GM12878 (cell line): ENCODE data around the gene GTPBP1. TPM values are rescaled to one million over a fixed set of nuclear protein-coding genes. Genes with fewer than 3 reads are reported as not detected.

Experiments
- ATAC-seq: fragments of 200-7000 bp; cut with Tn5 transposase; 3 replicates; pipeline ENCODE4 v1.9.1; 2020; ENCODE audit warnings: mild to moderate bottlenecking, moderate library complexity
- BruUV-seq: library from RNA; stranded (reverse); fragments of 400-500 nt; replicated peaks from 2 replicates; lab custom pipeline; 2021; lab: Mats Ljungman, UMichigan
- CTCF ChIA-PET: fragments of 300-600 bp; sonication (Branson Sonifier 250); formaldehyde crosslinking; extraction: SDS; loops from one replicate; lab custom pipeline; 2021; ENCODE audit warnings: inconsistent platforms; lab: Yijun Ruan, JAX
- POLR2A ChIA-PET: fragments of 350-600 bp; formaldehyde crosslinking; extraction: SDS; loops from one replicate; lab custom pipeline; 2021; ENCODE audit warnings: inconsistent platforms; lab: Charles Lee
- RAD21 ChIA-PET: fragments of 300-600 bp; sonication (Branson Sonifier 250); formaldehyde crosslinking; loops from one replicate; lab custom pipeline; 2023; ENCODE audit warnings: antibody characterized with exemption; ENCODE audit not compliant: unreplicated experiment; lab: Charles Lee
- SMC1A ChIA-PET: fragments of 300-600 bp; sonication (Branson Sonifier 250); formaldehyde crosslinking; loops from one replicate; lab custom pipeline; 2023; ENCODE audit not compliant: unreplicated experiment, uncharacterized antibody; lab: Charles Lee
- DNase-seq: peaks from one replicate; pipeline ENCODE4 v3.0.0-alpha.2; 2011; ENCODE audit warnings: low read depth, low spot score
- FAIRE-seq: peaks from 3 replicates; lab custom pipeline; 2011; peaks lifted over from hg19 to GRCh38; lab: Jason Lieb, UNC
- H2AFZ ChIP-seq: 2 replicates; pipeline ENCODE4 v1.6.0; 2011; ENCODE audit warnings: low read depth, low read length, control low read depth; ENCODE audit not compliant: control insufficient read depth
- H3K27ac ChIP-seq: 2 replicates; pipeline ENCODE4 v1.5.1; 2011; ENCODE audit warnings: control low read depth; ENCODE audit not compliant: control insufficient read depth, insufficient read depth
- H3K27me3 ChIP-seq, 2 experiments: replicated peaks in 1 of 2; 2 replicates each; pipeline versions ENCODE4 v1.6.0 to v1.6.1; 2011; ENCODE audit warnings: low read length in 1 of 2; ENCODE audit not compliant: control insufficient read depth in 2 of 2, insufficient read depth in 2 of 2
- H3K36me3 ChIP-seq, 2 experiments: 2 replicates each; pipeline ENCODE4 v1.5.1; 2011; ENCODE audit warnings: low read length in 1 of 2; ENCODE audit not compliant: control insufficient read depth in 2 of 2, insufficient read depth in 2 of 2
- H3K4me1 ChIP-seq: 2 replicates; pipeline ENCODE4 v1.6.1; 2011; ENCODE audit warnings: mild to moderate bottlenecking, low read length, moderate library complexity, mixed read lengths; ENCODE audit not compliant: control insufficient read depth, insufficient read depth
- H3K4me2 ChIP-seq: 2 replicates; pipeline ENCODE4 v1.6.0; 2011; ENCODE audit warnings: control low read depth; ENCODE audit not compliant: control insufficient read depth, insufficient read depth
- H3K4me3 ChIP-seq: fragments of 200-600 bp; sonication (generic); 2 replicates; pipeline ENCODE4 v1.5.1; 2016
- H3K79me2 ChIP-seq: 2 replicates; pipeline ENCODE4 v1.6.0; 2011; ENCODE audit warnings: low read length; ENCODE audit not compliant: control insufficient read depth, insufficient read depth
- H3K9ac ChIP-seq: 2 replicates; pipeline ENCODE4 v1.8.0; 2011; ENCODE audit warnings: low read length, control low read depth, mixed read lengths; ENCODE audit not compliant: control insufficient read depth, insufficient read depth
- H3K9me3 ChIP-seq: replicated peaks from 3 replicates; pipeline ENCODE4 v1.5.1; 2011; ENCODE audit warnings: mild to moderate bottlenecking, low read length; ENCODE audit not compliant: control insufficient read depth, insufficient read depth
- H4K20me1 ChIP-seq: 2 replicates; pipeline ENCODE4 v1.6.0; 2011; ENCODE audit not compliant: control insufficient read depth, insufficient read depth
- BHLHE40 ChIP-seq, 2 experiments: fragments of 450-650 bp in 1 of 2; IDR thresholded peaks; 2 replicates each; pipeline ENCODE4 v1.6.1; 2011 to 2017; ENCODE audit warnings: low read depth in 2 of 2, borderline replicate concordance in 1 of 2, improper control_type of control experiment in 1 of 2, low read length in 1 of 2, mild to moderate bottlenecking in 1 of 2
- CUX1 ChIP-seq: IDR thresholded peaks from 2 replicates; pipeline ENCODE4 v1.6.1; 2012; ENCODE audit warnings: improper control_type of control experiment, low read depth, low read length; ENCODE audit not compliant: insufficient replicate concordance
- ETV6 ChIP-seq, 2 experiments: fragments of 450-650 bp in 1 of 2; IDR thresholded peaks in 1 of 2; conservative IDR thresholded peaks in 1 of 2; 2 replicates each; pipeline ENCODE4 v1.6.1; 2014; ENCODE audit warnings: antibody characterized with exemption in 1 of 2, borderline replicate concordance in 1 of 2, low read depth in 1 of 2, mild to moderate bottlenecking in 1 of 2, moderate library complexity in 1 of 2
- GATAD2B ChIP-seq: fragments of 450-650 bp; conservative IDR thresholded peaks from 2 replicates; pipeline ENCODE4 v1.6.1; 2017; ENCODE audit warnings: low read depth, mild to moderate bottlenecking, moderate library complexity
- HDAC6 ChIP-seq: fragments of 200-600 bp; sonication (generic); IDR thresholded peaks from one replicate; pipeline ENCODE4 v1.8.0; 2017; ENCODE audit warnings: antibody characterized with exemption; ENCODE audit not compliant: unreplicated experiment
- NR2C2 ChIP-seq: IDR thresholded peaks from 2 replicates; pipeline ENCODE4 v1.6.1; 2011; ENCODE audit warnings: borderline replicate concordance, low read depth; ENCODE audit not compliant: control insufficient read depth, insufficient read length
- POLR2A ChIP-seq: IDR thresholded peaks from 2 replicates; pipeline ENCODE4 v1.6.1; 2011; ENCODE audit warnings: low read depth, mild to moderate bottlenecking, low read length
- POLR2AphosphoS5 ChIP-seq: IDR thresholded peaks from 2 replicates; pipeline ENCODE4 v1.6.1; 2011; ENCODE audit warnings: mild to moderate bottlenecking, low read length, inconsistent platforms
- RFX5 ChIP-seq: IDR thresholded peaks from 2 replicates; pipeline ENCODE4 v1.6.1; 2011; ENCODE audit warnings: low read depth, low read length, improper control_type of control experiment
- SIX5 ChIP-seq: IDR thresholded peaks from 2 replicates; pipeline ENCODE4 v1.6.1; 2011; ENCODE audit warnings: mild to moderate bottlenecking, low read depth, low read length, moderate library complexity; ENCODE audit not compliant: severe bottlenecking
- SKIL ChIP-seq: fragments of 450-650 bp; IDR thresholded peaks from 2 replicates; pipeline ENCODE4 v1.6.1; 2017; ENCODE audit warnings: mild to moderate bottlenecking, low read depth, inconsistent platforms; ENCODE audit not compliant: poor library complexity, severe bottlenecking
- WGBS: methylation state at CpG from one replicate; pipeline ENCODE4 v1.1.6; 2016; ENCODE audit warnings: low lambda C conversion rate; ENCODE audit not compliant: insufficient replicate concordance, insufficient coverage; ENCODE audit errors: missing lambda C conversion rate; 5-methylcytosine and 5-hydroxymethylcytosine counted together
- in situ Hi-C: fragments of 300-500 bp; cut with MboI; formaldehyde crosslinking; loops from 9 replicates; pipeline ENCODE4 v1.14.3; 2018; ENCODE audit warnings: mixed read lengths
- intact Hi-C: fragments of 100-400 bp; cut with micrococcal nuclease; formaldehyde crosslinking; loops from one replicate; pipeline ENCODE4 v1.14.2; 2022; ENCODE audit not compliant: unreplicated experiment
- polyA plus RNA-seq, 11 experiments: library from polyadenylated mRNA; depleted of rRNA in 4 of 11; unstranded in 6 of 11; stranded (reverse) in 5 of 11; fragments of >200 nt; fragmentation: Nextera tagmentation in 4 of 11; fragmentation: Illumina TruSeq in 1 of 11; extraction: Ambion mirVana in 4 of 11; extraction: Trizol in 1 of 11; gene quantifications; 1 replicate in 1 of 11; 2 replicates in 10 of 11; pipeline versions ENCODE4 v1.2.1 to v1.2.3, GENCODE V29; 2011 to 2016; ENCODE audit warnings: inconsistent platforms in 2 of 11, missing spikeins in 2 of 11, low read depth in 1 of 11
- total RNA-seq, 4 experiments: library from RNA; depleted of rRNA in 3 of 4; stranded (reverse); fragments of >200 nt in 3 of 4; fragmentation: Illumina TruSeq in 1 of 4; extraction: Trizol in 1 of 4; gene quantifications; 2 replicates each; pipeline versions ENCODE4 v1.2.1 to v1.2.3, GENCODE V29; 2013 to 2021

Gene GTPBP1
- total and polyA plus RNA-seq, 10 of the 15 experiments (the other 5 are each of a cell fraction or from before 2014, with no cell fraction given) = 0.89 to 63.1 (median 34.2) TPM

GRCh38 chr22:38727530-38728451 is 22.0 kb downstream of the GTPBP1 start:
- Histone ChIP-seq H3K4me1 (no peaks in the 10 kb centered on the region), H3K4me3 (no peak overlapping the region), H3K4me2 (no peak overlapping the region), H3K9me3 (no peaks in the 10 kb centered on the region), H3K79me2 (no peaks in the 10 kb centered on the region), H3K9ac (no peak overlapping the region), H4K20me1 (no peaks in the 10 kb centered on the region), H3K27ac (no peak overlapping the region), H3K27me3 (no peaks in the 10 kb centered on the region), H3K36me3 (peaks cover 50 to 74% of the 10 kb centered on the region in 2 experiments), H2AFZ (no peak overlapping the region)
- SMC1A ChIA-PET = no interaction called here
- POLR2A ChIA-PET = no interaction called here
- ATAC-seq (no peak), DNase-seq (no peak), FAIRE-seq (no peak)
- CTCF ChIA-PET = no interaction called here
- intact Hi-C loops = no loop called here
- RAD21 ChIA-PET = no interaction called here
- TF ChIP-seq BHLHE40 (IDR thresholded peaks at IDR 0.05; ENCODE audit: borderline replicate concordance in 1 of 2, low read depth in 2 of 2, low read length in 1 of 2) (no peak), GATAD2B (no peak), POLR2A (0 out of 2 replicates have a peak, but pooled peaks have one; percentile 16), SIX5 (no peak), POLR2AphosphoS5 (peak; percentile 2; the same call in 1 of the 2 replicates), RFX5 (no peak), NR2C2 (no peak), CUX1 (no peak), HDAC6 (no peak), ETV6 (conservative IDR thresholded peaks at IDR 0.05 in 1 of 2, IDR thresholded peaks at IDR 0.05 in 1 of 2; ENCODE audit: borderline replicate concordance in 1 of 2, low read depth in 1 of 2) (no peak), SKIL (no peak)
- WGBS = 95% methylated on average over 15 of the region's 15 CpGs
- BruUV-seq = no TSS peak
- in situ Hi-C loops = no loop called here
